Measurements from ENCODE around the gene TTC24. TPM values are rescaled to one million over a fixed set of nuclear protein-coding genes. Genes with fewer than 3 reads are reported as not detected.
"Not testable (repeated sequence)": the region's sequence is repeated elsewhere in the genome, so short reads cannot be mapped to it uniquely, and the experiment has no call there.

The TTC24 gene
- total RNA-seq, 2 donors from 2014 or later: 0.28 TPM; not detected in 1

DNA sequence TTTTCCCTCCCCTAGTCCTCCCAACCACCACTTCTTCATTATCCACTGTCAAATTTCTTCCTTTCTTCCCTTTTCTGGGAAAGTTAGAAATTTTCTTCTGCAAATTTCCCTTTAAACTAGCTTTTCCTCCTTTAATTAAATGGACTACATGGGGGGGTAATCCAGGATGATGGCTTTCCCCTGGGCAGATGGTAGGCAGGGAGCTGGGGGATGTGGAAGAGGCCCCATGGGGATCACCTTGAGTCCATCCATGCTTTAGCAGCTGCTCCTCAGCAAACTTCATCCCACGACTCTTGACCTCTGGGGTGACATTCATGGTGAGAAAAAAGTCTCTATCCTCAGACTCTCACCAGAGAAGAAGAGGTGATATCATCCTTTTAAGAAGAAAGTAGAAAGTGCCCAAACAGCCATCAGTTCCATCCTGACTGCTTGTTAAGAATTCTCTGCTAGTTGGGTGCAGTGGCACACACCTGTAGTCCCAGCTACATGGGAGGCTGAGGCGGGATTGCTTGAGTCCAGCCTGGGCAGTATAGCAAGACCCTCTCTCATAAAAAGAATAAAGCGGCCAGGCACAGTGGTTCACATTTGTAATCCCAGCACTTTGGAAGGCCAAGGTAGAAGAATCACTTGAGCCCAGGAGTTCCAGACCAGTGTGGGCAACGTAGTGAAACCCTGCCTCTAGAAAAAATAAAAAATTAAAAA, 19.4 kb downstream of the TTC24 start:
- ATAC-seq: no peak
- intact Hi-C loops (cut with DNase I, micrococcal nuclease): no loop called here
- DNase-seq: no peak

- no peak for ATAC-seq
- intact Hi-C loops (cut with DNase I, micrococcal nuclease): loop anchor here in 1 of 2 donors (5.0 to 10.0 kb wide), 2 partner anchors 153 to 215 kb away; no protein-coding TSS in a partner anchor
- DNase-seq: no peak
These were observed 20.3 kb downstream of the TTC24 start for GRCh38 chr1:156599811-156600210.

DNA sequence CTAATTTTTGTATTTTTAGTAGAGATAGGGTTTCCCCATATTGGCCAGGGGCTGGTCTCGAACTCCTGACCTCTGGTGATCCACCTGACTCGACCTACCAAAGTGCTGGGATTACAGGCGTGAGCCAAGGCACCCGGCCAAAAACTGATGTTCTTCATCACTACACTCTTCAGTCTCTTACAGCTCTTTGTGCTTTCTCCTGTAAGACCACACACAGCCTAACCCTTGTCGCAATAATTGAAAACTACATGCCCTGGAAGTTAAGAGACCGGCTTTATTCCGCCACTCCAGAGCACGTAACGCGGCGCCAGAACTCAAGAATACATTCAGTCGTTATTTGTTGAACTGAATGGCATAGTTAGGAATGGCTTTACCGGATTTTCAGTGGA, 21.2 kb downstream of the TTC24 start:
- peak in 1 of 2 donors; percentile 18 for DNase-seq
- intact Hi-C loops (cut with DNase I, micrococcal nuclease): loop anchor here in 1 of 2 donors (5.0 to 10.0 kb wide), 2 partner anchors 153 to 216 kb away; no protein-coding TSS in a partner anchor
- peak; percentile 30 for ATAC-seq

GRCh38 chr1:156601122-156601830, 21.8 kb downstream of the TTC24 start, which contains the start of gene GPATCH4:
Gene GPATCH4 (minus strand): TSS chr1:156601479.
- intact Hi-C loops (cut with DNase I, micrococcal nuclease): loop anchor here in 1 of 2 donors (5.0 to 10.0 kb wide), 2 partner anchors 154 to 216 kb away; no protein-coding TSS in a partner anchor
- ATAC-seq (peak; percentile 87), DNase-seq (peak; percentile 71 to 82)

DNA sequence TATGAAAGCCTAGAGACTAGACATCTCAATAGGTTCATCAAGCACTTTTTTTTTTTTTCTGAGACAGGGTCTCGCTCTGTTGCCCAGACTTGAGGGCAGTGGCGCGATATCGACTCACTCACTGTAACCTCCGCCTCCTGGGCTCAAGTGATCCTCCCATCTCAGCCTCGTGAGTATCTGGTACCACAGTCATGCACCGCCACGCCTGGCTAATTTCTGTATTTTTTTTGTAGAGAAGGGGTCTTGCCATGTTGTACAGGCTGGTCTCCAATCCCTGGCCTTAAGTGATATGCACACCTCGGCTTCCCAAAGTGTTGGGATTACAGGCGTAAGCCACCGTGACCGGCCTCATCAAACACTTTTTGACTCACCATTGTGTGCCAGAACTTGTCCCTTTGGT, 22.4 kb downstream of the TTC24 start:
- intact Hi-C loops (cut with DNase I, micrococcal nuclease): loop anchor here in 1 of 2 donors (5.0 to 10.0 kb wide), 2 partner anchors 155 to 217 kb away; no protein-coding TSS in a partner anchor
- ATAC-seq: no peak

DNA sequence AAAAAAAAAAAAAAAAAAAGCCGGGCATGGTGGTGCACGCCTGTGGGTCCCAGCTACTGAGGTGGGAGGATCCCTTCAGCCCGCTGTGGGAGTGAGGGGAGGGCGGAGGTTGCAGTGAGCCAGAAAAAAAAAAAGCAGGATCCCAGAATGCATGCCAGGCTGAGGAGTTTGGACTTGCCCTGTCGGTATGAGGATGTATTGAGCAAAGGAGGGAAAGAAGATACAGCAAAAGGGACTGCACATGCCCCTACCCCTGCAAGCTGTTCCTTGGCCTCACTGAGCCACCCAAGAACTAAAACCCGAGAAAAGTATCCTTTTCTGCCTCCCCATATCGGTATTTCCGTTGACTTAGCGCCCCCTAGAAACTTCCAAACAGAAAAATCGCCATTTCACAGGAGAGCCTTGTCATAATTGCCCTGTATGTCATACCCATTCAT, 23.1 kb downstream of the TTC24 start:
- DNase-seq (no peak), ATAC-seq (no peak)
- intact Hi-C loops (cut with DNase I, micrococcal nuclease): loop anchor here in 1 of 2 donors (5.0 to 10.0 kb wide), 2 partner anchors 155 to 218 kb away; no protein-coding TSS in a partner anchor

More for the DNA sequence above, 22.4 kb downstream of the TTC24 start:
- DNase-seq: no peak

DNA sequence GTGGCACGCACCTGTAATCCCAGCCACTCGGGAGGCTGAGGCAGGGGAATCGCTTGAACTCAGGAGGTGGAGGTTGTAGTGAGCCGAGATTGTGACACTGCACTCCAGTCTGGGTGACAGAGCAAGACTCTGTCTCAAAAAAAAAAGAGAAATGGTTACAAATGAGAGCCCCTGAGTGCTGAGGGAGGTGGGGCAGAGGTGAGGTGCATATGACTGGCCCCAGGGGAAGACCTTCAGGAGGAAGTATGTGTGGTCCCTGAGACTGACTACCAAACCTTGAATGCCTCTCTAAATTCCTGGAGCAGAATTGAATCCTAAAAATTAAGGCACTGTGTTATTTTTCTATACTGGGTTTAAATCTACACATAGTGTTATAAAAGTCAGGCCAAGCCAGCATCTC, 27.8 kb downstream of the TTC24 start:
- DNase-seq, ATAC-seq: not testable (repeated sequence)
- intact Hi-C loops (cut with DNase I, micrococcal nuclease): loop anchor here in 1 of 2 donors (10.0 kb wide), 1 partner anchor 223 kb away; no protein-coding TSS in a partner anchor

- ATAC-seq (peak; percentile 95), DNase-seq (peak in 1 of 2 donors; percentile 51)
- intact Hi-C loops (cut with DNase I, micrococcal nuclease): loop anchor here in 1 of 2 donors (10.0 kb wide), 1 partner anchor 223 kb away; no protein-coding TSS in a partner anchor
These were observed 28.6 kb downstream of the TTC24 start for GRCh38 chr1:156608036-156608674.

- DNase-seq (peak in 1 of 2 donors; percentile 63), ATAC-seq (peak; percentile 86)
- intact Hi-C loops (cut with DNase I, micrococcal nuclease): loop anchor here in 1 of 2 donors (10.0 kb wide), 1 partner anchor 224 kb away; no protein-coding TSS in a partner anchor
These were observed 29.5 kb downstream of the TTC24 start for GRCh38 chr1:156608981-156609380.

DNA sequence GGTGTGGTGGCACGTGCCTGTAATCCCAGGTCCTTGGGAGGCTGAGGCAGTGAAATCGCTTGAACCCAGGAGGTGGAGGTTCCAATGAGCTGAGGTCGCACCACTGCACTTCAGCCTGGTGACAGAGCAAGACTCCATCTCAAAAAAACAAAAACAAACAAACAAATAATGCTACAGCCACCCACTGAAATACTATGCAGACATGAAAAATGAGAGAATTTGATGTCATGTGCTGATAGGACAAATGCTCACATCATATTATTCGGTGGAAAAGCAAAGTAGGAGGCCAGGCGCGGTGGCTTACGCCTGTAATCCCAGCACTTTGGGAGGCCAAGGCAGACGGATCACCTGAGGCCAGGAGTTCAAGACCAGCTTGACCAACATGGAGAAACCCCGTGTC, 30.5 kb downstream of the TTC24 start:
- intact Hi-C loops (cut with DNase I, micrococcal nuclease); DNase-seq; ATAC-seq: not testable (repeated sequence)

GRCh38 chr1:156612666-156613065, 33.1 kb downstream of the TTC24 start:
- intact Hi-C loops (cut with DNase I, micrococcal nuclease): no loop called here

DNA sequence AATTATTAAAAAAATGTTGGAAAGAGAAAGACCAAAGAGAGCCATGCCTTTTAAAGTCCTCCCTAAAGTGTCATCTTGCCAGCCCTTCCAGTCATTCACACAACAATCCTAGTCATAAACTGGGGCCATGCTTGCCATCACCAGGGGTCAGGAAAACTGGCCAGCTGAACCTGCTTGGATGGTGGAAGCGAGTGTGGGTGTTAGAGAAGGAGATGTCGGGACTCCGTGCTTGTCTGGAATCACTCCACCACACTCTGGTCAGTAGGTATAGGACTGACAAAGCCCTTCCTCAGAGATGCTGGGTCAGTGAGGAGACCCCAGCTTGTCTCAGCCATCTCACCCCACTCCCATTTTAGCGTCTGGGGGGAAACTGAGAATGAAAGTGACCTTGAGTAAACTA, 36.4 kb downstream of the TTC24 start:
- ATAC-seq (no peak), DNase-seq (no peak)
- intact Hi-C loops (cut with DNase I, micrococcal nuclease): no loop called here

More at GRCh38 chr1:156612666-156613065, 33.1 kb downstream of the TTC24 start:
- ATAC-seq (no peak), DNase-seq (no peak)

- ATAC-seq (peak; percentile 26), DNase-seq (peak in 1 of 2 donors; percentile 53)
- intact Hi-C loops (cut with DNase I, micrococcal nuclease): no loop called here
These were observed 36.9 kb downstream of the TTC24 start for GRCh38 chr1:156616463-156616862.

GRCh38 chr1:156618853-156619581, 39.5 kb downstream of the TTC24 start, which contains the start of gene HAPLN2:
Gene HAPLN2 (plus strand): TSS chr1:156619415. CDS start chr1:156623491, 4,076 bp downstream.
- peak in 1 of 2 donors; percentile 19 for DNase-seq
- ATAC-seq: no peak
- intact Hi-C loops (cut with DNase I, micrococcal nuclease): no loop called here

GRCh38 chr1:156619582-156619955, 40.0 kb downstream of the TTC24 start:
- intact Hi-C loops (cut with DNase I, micrococcal nuclease): no loop called here
- ATAC-seq (no peak), DNase-seq (no peak)

GRCh38 chr1:156622581-156623297, 43.2 kb downstream of the TTC24 start:
- intact Hi-C loops (cut with DNase I, micrococcal nuclease): no loop called here
- DNase-seq (no peak), ATAC-seq (no peak)
